ENCODE measurements around the gene DIS3. TPM values are rescaled to one million over a fixed set of nuclear protein-coding genes. Genes with fewer than 3 reads are reported as not detected.

Gene DIS3
- total and polyA plus RNA-seq, 9 of the 15 experiments (the other 6 are each of a cell fraction or from before 2014, with no cell fraction given) = 6.0 to 48.9 (median 34.2) TPM

- no peak for TF ChIP-seq KAT7 (CRISPR knock-in tag; IDR thresholded peaks at IDR 0.05; ENCODE audit: borderline replicate concordance)
- TF ChIP-seq MXI1 (IDR thresholded peaks at IDR 0.05; ENCODE audit: low read depth, low read length) = peak; percentile 79
- TF ChIP-seq RBM14 (IDR thresholded peaks at IDR 0.05; ENCODE audit: borderline replicate concordance, insufficient read depth, low read depth, low read length) = no peak
- TF ChIP-seq MAX (CRISPR knock-in tag; IDR thresholded peaks at IDR 0.05) = peak; percentile 64
- TF ChIP-seq ZFP30 (CRISPR knock-in tag; IDR thresholded peaks at IDR 0.05; ENCODE audit: borderline replicate concordance) = no peak
- no peak for TF ChIP-seq GTF2B (IDR thresholded peaks at IDR 0.05; ENCODE audit: extremely low read depth, insufficient read length)
- no peak for TF ChIP-seq ZNF316 (IDR thresholded peaks at IDR 0.05)
- TF ChIP-seq KHSRP (IDR thresholded peaks at IDR 0.05) = no peak
- TF ChIP-seq CREB1 (IDR thresholded peaks at IDR 0.05) = no peak
- peak; percentile 29; the same call in 1 of the 2 replicates for TF ChIP-seq CREB1 (CRISPR knock-in tag; IDR thresholded peaks at IDR 0.05)
- TF ChIP-seq POLR2AphosphoS5 (IDR thresholded peaks at IDR 0.05; ENCODE audit: control insufficient read depth, insufficient read depth, low read depth, low read length) = peak; percentile 71
- TF ChIP-seq RBM25 (IDR thresholded peaks at IDR 0.05; ENCODE audit: low read depth, low read length, severe bottlenecking) = peak; percentile 27
- no peak for TF ChIP-seq ZC3H8 (IDR thresholded peaks at IDR 0.05)
- TF ChIP-seq PRMT5 (CRISPR knock-in tag; IDR thresholded peaks at IDR 0.05) = no peak
- no peak for TF ChIP-seq ZNF41 (CRISPR knock-in tag; conservative IDR thresholded peaks at IDR 0.05)
- TF ChIP-seq ZNF280B (CRISPR knock-in tag; IDR thresholded peaks at IDR 0.05) = no peak
- no peak for TF ChIP-seq ARHGAP35 (IDR thresholded peaks at IDR 0.05; ENCODE audit: partially characterized antibody)
- TF ChIP-seq FOXJ2 (tag; IDR thresholded peaks at IDR 0.05) = peak; percentile 70; the same call in 1 of the 2 replicates
- no peak for TF ChIP-seq DIDO1 (tag; IDR thresholded peaks at IDR 0.05; ENCODE audit: low read depth)
- no peak for TF ChIP-seq ZBTB5 (IDR thresholded peaks at IDR 0.05)
- no peak for TF ChIP-seq BRCA1 (IDR thresholded peaks at IDR 0.05)
- no peak for TF ChIP-seq BRCA1 (CRISPR knock-in tag; IDR thresholded peaks at IDR 0.05)
- no peak for TF ChIP-seq ZFPM2 (CRISPR knock-in tag; IDR thresholded peaks at IDR 0.05)
- no peak; the same call in 1 of the 2 replicates for TF ChIP-seq NFIC (IDR thresholded peaks at IDR 0.05)
- no peak for TF ChIP-seq HMBOX1 (IDR thresholded peaks at IDR 0.05)
Observed at GRCh38 chr13:72781451-72782439, at the start of gene DIS3, which contains the start of gene PIBF1 (continued).
